Lower lobe of right lung (tissue), 2 donors: ENCODE measurements around the gene MACROD1. TPM values are rescaled to one million over a fixed set of nuclear protein-coding genes. Genes with fewer than 3 reads are reported as not detected.

ENCODE experiments used
- ATAC-seq, 2 donors: fragments of 200-7000 bp; cut with Tn5 transposase; one replicate each; pipeline ENCODE4 v1.9.1; 2020 to 2022; ENCODE audit warnings: mild to moderate bottlenecking in 2 of 2, moderate library complexity in 2 of 2
- DNase-seq: peaks from one replicate; pipeline ENCODE4 v3.0.0-alpha.2; 2020
- H3K27ac ChIP-seq: fragments of 200-600 bp; one replicate; pipeline ENCODE4 v1.8.0; 2022
- H3K27me3 ChIP-seq: fragments of 200-600 bp; one replicate; pipeline ENCODE4 v1.8.0; 2022; ENCODE audit warnings: low read depth
- H3K36me3 ChIP-seq: fragments of 200-600 bp; one replicate; pipeline ENCODE4 v1.8.0; 2022; ENCODE audit warnings: mild to moderate bottlenecking
- H3K4me1 ChIP-seq: fragments of 200-600 bp; one replicate; pipeline ENCODE4 v1.8.0; 2022
- H3K4me3 ChIP-seq: fragments of 200-600 bp; one replicate; pipeline ENCODE4 v1.8.0; 2022; ENCODE audit warnings: mild to moderate bottlenecking
- H3K9me3 ChIP-seq: fragments of 200-600 bp; one replicate; pipeline ENCODE4 v1.8.0; 2022
- CTCF ChIP-seq: fragments of 200-600 bp; IDR thresholded peaks from one replicate; pipeline ENCODE4 v1.8.0; 2022; ENCODE audit warnings: antibody characterized with exemption, mild to moderate bottlenecking
- intact Hi-C: fragments of 100-400 bp; cut with DNase I; formaldehyde crosslinking; loops from one replicate; pipeline ENCODE4 v1.11.0; 2022
- total RNA-seq: library from RNA; stranded (reverse); fragmentation: NEBNext Ultra II Directional; extraction: Animal tissue kit (Norgen Biotek cat#: 25700); gene quantifications from one replicate; pipeline ENCODE4 v1.2.1, GENCODE V29; 2021
- donor health status: DM: no; HTN: yes; CAD: no; lungs with severe emphysema.

The MACROD1 gene
- total RNA-seq, 1 donor from 2014 or later, result 15.0 TPM

- DNase-seq (no peak), ATAC-seq (no peak)
- TF ChIP-seq CTCF, result no peak
- H3K27ac ChIP-seq, result no peak overlapping the region
- H3K36me3 ChIP-seq, result no peaks in the 10 kb centered on the region
- no peak overlapping the region for H3K4me3 ChIP-seq
- H3K27me3 ChIP-seq, result no peaks in the 10 kb centered on the region
- H3K9me3 ChIP-seq, result no peaks in the 10 kb centered on the region
- intact Hi-C loops, result no loop called here
- peaks cover 25% of the 10 kb centered on the region for H3K4me1 ChIP-seq
Measured at GRCh38 chr11:64006398-64006797, 159.5 kb downstream of the MACROD1 start.

DNA sequence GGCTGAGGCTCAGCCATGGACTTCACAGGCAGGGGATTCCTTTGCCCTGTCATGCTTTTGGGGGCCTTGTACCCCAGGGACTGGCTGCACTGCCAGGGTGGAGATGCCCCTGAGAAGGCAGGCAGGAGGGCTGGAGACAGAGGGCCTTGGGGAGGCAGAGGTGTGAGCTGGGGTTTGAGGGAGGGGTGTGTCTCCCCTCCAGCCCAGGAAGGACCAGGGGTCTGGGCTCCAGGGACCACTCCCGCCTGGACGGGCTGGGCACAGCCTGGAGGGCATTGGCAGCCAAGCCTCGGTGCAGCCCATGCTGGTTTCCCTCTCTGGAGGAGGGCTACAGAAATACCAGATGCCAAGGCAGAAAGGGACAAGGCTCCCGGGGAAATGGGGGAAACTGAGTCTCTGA, 160.2 kb downstream of the MACROD1 start:
- Histone ChIP-seq H3K9me3 (no peaks in the 10 kb centered on the region), H3K27me3 (no peaks in the 10 kb centered on the region), H3K27ac (no peak overlapping the region), H3K36me3 (no peaks in the 10 kb centered on the region), H3K4me3 (no peak overlapping the region), H3K4me1 (peaks cover 32% of the 10 kb centered on the region)
- intact Hi-C loops, result no loop called here
- DNase-seq (no peak), ATAC-seq (no peak)
- TF ChIP-seq CTCF, result no peak

DNA sequence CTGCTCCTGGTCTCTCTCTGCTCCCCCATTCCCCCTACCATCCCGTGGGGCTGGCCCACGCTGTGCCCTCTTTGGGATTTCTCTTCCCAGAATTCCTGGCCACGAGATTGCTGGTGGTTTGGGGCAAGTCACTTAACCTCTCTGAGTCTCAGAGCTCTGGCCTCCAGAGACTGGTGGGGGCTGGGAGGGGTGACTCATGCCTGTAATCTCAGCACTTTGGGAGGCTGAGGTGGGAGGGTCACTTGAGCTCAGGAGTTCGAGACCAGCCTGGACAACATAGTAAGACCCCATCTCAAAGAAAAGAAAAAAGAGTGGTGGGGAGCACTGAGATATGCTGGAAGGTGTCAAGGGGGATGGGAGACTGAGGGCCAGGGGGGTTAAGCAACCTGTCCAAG, 161.3 kb downstream of the MACROD1 start:
- no peak overlapping the region for H3K27ac ChIP-seq
- ATAC-seq, result no peak
- no peak for TF ChIP-seq CTCF
- H3K9me3 ChIP-seq, result no peaks in the 10 kb centered on the region
- intact Hi-C loops, result loop anchor here (5.0 kb wide), 1 partner anchor 143 kb away; no protein-coding TSS in a partner anchor
- no peak for DNase-seq
- peaks cover 42% of the 10 kb centered on the region for H3K4me1 ChIP-seq
- peaks cover 6% of the 10 kb centered on the region for H3K27me3 ChIP-seq
- no peak overlapping the region for H3K4me3 ChIP-seq
- no peaks in the 10 kb centered on the region for H3K36me3 ChIP-seq

DNA sequence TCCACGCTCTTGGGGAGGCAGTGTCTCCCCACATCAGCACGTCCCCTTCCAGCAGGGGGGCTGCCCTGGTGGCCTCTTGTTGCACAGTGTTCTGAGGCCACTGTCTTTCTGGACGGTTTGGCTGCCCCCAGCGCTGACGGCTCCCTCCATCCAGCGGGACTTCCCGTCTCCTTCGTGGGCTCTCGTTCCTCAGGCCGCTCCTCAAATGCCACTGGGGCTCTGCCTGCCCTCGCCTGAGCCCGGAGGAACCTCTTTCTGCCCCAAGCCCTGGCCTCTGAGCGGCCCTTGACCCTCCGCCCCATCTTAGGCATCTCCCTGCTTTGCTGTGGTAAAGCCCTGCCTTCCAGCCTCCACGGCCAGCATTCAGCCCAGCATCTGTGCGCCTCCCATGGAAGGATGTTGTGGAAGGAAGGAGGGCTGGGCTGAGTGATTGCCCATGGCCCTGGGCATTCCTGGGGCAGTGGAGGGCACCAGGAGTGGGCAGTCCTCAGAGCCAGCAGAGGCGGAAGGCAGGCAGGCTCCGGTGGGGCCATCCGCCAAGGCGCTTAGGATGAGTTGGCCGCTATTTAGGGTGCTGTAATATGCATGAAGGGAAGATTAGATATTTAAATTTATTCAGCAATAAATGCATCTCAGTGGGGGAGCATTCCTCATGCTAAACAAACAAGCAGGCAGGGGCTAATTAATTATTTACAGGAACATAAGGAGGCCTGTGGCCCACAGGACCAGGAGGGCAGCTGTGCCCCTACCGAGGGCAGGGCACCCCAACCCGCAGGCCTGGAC, 161.9 kb downstream of the MACROD1 start:
- Histone ChIP-seq H3K4me1 (peaks cover 48% of the 10 kb centered on the region), H3K27ac (no peak overlapping the region), H3K36me3 (no peaks in the 10 kb centered on the region), H3K27me3 (peaks cover 9% of the 10 kb centered on the region), H3K9me3 (no peaks in the 10 kb centered on the region), H3K4me3 (no peak overlapping the region)
- no peak for DNase-seq
- intact Hi-C loops, result loop anchor here (5.0 kb wide), 1 partner anchor 143 kb away; no protein-coding TSS in a partner anchor
- ATAC-seq, result no peak
- TF ChIP-seq CTCF, result no peak

DNA sequence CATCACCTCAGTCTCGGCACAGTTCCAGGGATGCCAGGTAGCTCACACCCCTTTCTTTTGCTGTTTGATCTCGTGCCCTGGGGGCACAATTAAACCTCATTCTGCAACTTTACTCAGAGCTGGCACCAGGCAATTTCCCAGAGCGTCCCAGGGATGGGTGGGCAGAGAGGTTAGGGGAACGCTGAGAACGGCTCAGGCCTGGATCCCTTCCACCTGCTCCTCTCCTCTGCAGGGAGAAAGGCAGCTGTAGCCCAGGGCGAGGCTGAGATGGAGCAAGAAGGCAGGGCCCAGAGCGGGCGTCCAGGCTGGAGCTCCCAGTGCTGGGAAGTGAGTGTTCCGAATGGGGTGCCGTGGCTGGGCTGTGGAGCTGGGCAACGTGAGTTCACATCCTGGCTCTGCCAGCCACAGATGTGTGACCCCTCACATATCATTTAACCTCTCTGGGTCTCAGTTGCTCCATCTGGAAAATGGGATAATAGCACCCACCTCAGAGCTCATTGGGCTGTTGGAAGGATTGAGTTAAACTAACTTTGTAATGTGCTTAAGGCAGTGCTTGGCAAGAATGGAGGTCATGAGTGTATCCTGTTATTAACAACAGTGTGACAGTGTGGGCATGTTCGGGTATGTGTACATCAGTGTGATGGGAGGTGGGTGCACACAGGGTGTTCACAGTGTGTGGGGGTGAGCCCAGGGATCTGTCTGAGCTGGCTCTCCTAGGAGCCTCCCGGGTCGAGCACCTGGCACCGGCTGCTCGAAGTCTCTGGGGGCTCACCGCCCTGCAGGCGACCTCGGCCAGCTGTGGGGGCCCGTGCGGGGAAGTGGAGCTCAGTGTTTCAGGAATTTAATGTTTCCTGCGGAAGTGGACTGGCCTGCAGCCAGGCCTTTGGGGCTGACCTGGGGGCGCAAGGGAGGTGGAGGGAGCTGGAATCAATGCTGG, 164.2 kb downstream of the MACROD1 start:
- Histone ChIP-seq H3K9me3 (no peaks in the 10 kb centered on the region), H3K4me3 (no peak overlapping the region), H3K4me1 (peaks cover 35% of the 10 kb centered on the region), H3K36me3 (peaks cover 21% of the 10 kb centered on the region), H3K27me3 (peaks cover 9% of the 10 kb centered on the region), H3K27ac (no peak overlapping the region)
- ATAC-seq (no peak), DNase-seq (no peak)
- TF ChIP-seq CTCF, result no peak
- intact Hi-C loops, result loop anchor here (5.0 kb wide), 1 partner anchor 146 kb away; no protein-coding TSS in a partner anchor
